Transverse colon (tissue), 1 donor: ENCODE results near the gene MAP1LC3B.
A peak's percentile ranks its signal among the peaks of the same experiment; 100 is the strongest.

Experiments
- EP300 ChIP-seq: sonication (generic); formaldehyde crosslinking; IDR thresholded peaks from one replicate; pipeline ENCODE4 v1.6.1; 2017; ENCODE audit warnings: antibody characterized with exemption, low read depth
- POLR2A ChIP-seq: fragments of 450-650 bp; IDR thresholded peaks from one replicate; pipeline ENCODE4 v1.6.1; 2016; ENCODE audit warnings: antibody characterized with exemption, mild to moderate bottlenecking, moderate library complexity

DNA sequence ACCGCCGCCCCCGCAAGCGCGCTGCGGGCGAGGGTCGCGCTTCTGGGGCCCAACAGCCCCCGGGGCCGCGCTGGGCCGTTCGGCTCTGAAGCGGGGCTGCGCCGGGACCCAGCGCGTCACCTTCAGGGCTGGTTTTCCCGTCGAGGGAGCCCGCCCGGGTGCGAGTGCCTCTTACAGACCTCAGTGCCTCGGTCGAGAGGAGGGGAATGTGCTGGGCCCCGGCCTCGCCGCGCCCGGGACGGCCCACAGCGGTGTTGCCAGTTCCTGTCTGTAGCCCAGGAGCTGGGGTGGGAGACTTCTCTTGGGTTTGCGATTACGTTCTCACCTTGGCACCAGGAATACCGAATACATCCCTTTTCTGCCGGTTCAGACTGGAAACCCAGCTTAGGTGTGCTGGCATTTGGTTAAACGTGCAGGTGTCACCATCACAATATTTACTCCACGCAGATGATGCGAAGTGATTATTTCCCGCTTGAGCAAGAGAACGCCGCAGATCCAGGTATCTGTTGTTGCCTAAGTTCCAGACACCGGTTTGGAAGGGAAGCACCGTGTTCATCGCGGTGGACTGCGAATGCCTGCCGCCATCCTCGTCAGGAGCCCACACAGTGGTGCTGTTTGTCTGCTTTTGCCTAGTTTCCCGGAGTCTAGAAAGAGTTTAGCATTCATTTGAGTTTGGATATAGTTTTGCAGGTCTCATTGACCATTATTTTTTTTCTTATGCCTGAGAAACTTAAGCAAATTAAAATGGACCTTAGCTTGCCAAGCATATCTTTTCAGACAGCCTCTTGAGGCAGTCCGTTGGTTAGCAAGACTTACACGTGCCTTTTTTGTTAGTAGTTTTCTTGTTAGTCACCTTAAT lies 914 bp downstream of the MAP1LC3B start:
- peak; percentile 14 for TF ChIP-seq POLR2A
- no peak for TF ChIP-seq EP300
